ENCODE results near the gene EYS.
"Not testable (repeated sequence)": the region's sequence is repeated elsewhere in the genome, so short reads cannot be mapped to it uniquely, and the experiment has no call there.

Gene EYS

DNA sequence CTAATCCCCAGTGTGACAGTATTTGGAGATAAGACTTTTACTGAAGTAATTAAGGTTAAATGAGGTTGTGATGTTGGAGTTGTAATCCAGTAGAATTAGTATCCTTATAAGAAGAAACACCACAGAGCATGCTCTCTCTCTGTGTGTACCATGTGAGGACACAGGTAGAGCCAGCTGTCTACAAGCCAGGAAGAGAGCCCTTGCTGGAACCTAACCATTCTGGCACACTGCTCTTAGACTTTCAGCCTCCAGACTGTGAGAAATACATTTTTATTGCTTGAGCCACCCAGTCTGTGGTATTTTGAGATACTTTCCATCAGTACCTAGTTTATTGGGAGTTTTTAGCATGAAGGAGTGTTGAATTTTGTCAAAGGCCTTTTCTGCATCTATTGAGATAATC lies 1961.2 kb downstream of the EYS start:
- DNase-seq = no peak

GRCh38 chr6:63744810-63745209 lies 1962.2 kb downstream of the EYS start:
- no peak for DNase-seq

DNA sequence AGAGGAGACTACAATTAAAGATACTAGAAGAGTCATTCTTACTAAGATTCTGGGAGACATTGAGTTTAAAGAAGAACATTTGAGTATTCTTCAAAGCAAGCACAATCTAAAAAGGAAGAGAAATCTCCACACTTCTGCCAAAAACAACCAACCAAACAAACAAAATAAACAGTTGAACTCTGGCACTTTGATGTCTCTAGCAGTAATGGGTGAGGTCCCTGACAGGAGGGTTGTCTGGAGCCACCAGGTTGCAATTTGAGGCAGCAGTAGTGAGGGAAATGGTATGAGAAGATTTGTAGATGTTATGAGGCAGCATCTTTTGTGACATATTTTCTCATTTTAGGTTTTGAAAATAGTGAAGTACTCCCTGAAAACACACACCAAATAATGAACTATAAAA lies 1963.3 kb downstream of the EYS start:
- DNase-seq = no peak

DNA sequence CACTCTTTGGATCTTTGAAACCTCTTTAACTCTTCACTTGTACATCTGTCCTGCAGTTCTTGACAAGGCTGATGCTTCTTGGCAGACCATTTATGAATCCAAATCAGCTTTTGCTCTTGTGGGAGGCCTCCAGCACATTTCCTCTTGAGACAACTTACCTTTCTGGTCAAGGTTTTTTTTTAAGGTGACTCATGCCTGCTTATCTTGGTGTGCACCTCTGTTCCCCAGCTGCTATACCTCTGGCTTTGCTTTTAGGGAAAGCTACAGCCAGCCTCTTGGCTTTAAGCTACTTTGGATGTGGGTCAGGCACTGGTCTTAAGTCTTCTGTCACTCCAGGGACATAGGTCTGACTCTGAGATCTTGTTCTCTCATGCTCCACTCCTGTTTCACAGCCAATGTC lies 1965.0 kb downstream of the EYS start:
- no peak for DNase-seq

DNA sequence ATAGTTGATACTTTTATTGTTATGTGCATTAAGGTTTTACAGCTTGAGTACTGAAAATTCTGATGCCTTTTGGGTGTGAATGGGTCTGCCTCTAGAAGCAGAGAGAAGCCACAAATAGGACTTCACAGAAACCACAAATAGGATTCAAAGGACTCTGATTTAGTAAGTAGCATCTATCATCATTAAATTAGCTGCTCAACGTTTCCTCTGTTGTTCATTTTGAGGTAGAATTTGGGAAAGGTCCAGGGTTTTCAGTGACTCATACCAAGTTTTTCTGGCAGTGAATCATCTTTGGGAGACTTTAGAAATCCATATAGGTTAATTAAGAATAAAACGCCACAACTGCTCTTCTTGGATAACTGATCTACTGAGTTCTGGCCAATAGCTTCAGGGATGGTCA lies 1966.3 kb downstream of the EYS start:
- no peak for DNase-seq

GRCh38 chr6:63739094-63739687 lies 1967.8 kb downstream of the EYS start:
- DNase-seq = no peak

- DNase-seq = not testable (repeated sequence)
These were observed 1968.8 kb downstream of the EYS start for GRCh38 chr6:63738190-63738589.

GRCh38 chr6:63734923-63735322 lies 1972.1 kb downstream of the EYS start:
- no peak for DNase-seq

GRCh38 chr6:63732336-63732735 lies 1974.7 kb downstream of the EYS start:
- DNase-seq = no peak

GRCh38 chr6:63731930-63732329 lies 1975.1 kb downstream of the EYS start:
- DNase-seq = no peak

DNA sequence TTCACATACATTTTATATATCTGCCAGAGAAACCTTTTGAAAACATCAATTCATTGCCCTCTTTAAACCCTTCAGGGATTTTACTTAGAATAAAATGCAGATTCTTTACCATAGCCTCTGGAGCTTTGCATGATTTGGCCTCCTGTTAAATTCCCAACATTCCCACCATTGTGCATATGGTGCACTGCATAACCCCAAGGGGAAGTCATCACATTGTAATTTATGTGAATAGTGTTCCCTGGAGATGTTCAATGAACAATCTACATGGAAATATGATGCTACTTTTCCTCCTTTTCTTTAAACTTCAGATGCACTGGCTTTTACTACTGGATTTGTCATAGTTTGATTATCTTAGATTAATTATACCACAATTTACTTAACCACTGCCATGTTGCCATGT lies 1976.7 kb downstream of the EYS start:
- DNase-seq = no peak

DNA sequence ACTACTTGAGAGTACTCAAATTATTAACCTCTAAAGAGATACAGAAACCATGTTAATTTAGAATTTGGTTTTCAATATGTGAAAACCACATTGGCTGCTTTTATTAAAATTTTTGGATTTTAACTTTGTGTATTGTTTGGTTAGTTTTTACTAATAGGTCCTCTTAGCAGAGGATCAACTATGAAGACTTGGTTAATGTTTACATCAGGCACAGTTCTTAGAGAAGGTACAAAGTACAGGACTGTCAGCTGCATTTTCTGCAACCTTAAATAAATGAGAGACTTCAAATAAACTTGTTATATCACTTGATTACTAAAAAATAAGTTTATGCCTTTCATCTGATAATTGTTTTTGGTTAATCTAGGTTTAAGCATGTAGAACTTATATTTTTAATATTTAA lies 1982.3 kb downstream of the EYS start:
- no peak for DNase-seq

- no peak for DNase-seq
These were observed 1985.8 kb downstream of the EYS start for GRCh38 chr6:63721181-63721580.

GRCh38 chr6:63716169-63716568 lies 1990.9 kb downstream of the EYS start:
- no peak for DNase-seq

DNA sequence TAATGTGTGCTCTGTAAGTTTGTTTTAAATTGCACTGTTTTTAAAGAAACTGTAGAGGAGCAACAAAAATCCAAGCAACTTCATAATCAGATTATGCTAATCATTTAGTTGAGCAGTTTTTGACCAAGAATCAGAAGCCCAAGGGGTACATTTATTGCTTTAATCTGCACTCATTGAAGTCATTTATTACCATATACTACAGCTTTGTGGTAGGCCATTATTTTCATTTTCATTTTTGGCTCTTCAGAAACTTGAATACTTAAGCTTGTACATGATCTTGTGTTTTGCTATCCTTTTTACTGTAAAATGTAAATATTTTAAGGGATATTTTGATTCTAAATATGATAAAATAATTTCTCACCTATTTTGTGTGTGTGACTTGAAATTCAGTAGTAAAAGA lies 1992.9 kb downstream of the EYS start:
- DNase-seq = no peak

DNA sequence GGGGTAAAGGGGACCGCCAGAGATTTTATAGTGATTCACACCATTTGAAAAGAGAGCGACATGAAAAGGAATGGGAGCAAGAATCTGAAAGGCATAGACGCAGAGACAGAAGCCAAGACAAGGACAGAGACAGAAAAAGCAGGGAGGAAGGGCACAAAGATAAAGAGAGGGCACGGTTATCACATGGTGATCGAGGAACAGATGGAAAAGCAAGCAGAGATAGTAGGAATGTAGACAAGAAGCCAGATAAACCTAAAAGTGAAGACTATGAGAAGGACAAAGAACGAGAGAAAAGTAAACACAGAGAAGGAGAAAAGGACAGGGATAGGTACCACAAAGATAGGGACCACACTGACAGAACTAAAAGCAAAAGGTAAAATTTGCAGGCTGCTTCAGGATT lies 1993.7 kb downstream of the EYS start:
- DNase-seq = no peak

GRCh38 chr6:63709148-63709547 lies 1997.9 kb downstream of the EYS start:
- no peak for DNase-seq

DNA sequence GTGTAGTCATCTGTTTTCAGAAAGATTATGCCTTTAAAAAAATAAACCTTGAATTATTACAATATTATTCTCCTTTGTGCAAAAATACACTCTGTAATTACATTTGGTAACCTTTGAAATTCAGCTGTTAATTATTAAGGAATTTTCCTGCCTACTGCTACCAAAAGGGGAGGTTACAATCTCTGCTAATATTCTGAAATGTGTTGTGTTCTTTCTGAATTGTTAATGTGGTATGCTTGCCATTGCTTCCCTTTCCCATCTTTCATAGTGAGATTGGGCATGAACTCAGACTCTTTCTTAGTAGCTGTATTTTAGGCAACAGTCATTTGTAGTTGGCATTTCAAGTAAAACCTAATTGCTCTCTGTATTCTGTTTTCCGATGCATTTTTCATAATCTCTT lies 1998.4 kb downstream of the EYS start:
- DNase-seq = no peak

- DNase-seq = no peak
These were observed 2000.4 kb downstream of the EYS start for GRCh38 chr6:63706630-63707029.

- no peak for DNase-seq
These were observed 2001.3 kb downstream of the EYS start for GRCh38 chr6:63705707-63706106.

- no peak for DNase-seq
These were observed 2016.8 kb downstream of the EYS start for GRCh38 chr6:63690221-63690620.

GRCh38 chr6:63689421-63689820 lies 2017.6 kb downstream of the EYS start:
- no peak for DNase-seq

GRCh38 chr6:63685446-63686379 lies 2021.3 kb downstream of the EYS start:
- DNase-seq = no peak

- no peak for DNase-seq
These were observed 2023.9 kb downstream of the EYS start for GRCh38 chr6:63683071-63683603.

All from NCI-H187 treated with DMSO at 0.1 percent for 48 hours (cell line).